HG03135 (cell line): ENCODE results near the gene CACNA2D3.

ENCODE experiments used
- ATAC-seq: cut with Tn5 transposase; IDR thresholded peaks from one replicate; pipeline ENCODE4 v1.9.1; 2021; ENCODE audit warnings: mild to moderate bottlenecking, moderate library complexity; ENCODE audit not compliant: unreplicated experiment

Gene CACNA2D3

GRCh38 chr3:54826251-54826691, 703.9 kb downstream of the CACNA2D3 start:
- no peak for ATAC-seq

- ATAC-seq, result no peak
Observed at GRCh38 chr3:54827056-54827687, 704.8 kb downstream of the CACNA2D3 start.

DNA sequence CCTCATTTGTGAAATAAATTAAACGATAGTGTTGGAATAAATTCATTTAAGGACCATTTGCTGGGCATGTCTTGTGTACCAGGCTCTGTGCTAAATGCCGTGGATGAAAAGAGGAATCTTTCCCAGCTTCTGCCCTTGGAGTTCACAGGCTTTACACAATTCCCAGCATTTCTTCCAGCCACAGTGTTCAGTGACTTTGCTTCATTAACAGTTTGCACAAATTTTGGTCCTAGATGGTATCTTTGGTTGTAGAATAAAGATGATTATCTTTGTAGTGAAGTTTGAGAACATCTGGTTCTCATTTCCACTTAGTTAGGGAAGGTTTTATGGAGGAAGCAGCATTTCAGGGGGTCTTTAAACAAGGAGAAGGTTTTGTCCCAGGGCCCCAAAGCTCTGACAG, 705.4 kb downstream of the CACNA2D3 start:
- no peak for ATAC-seq

GRCh38 chr3:54830658-54831057, 708.3 kb downstream of the CACNA2D3 start:
- no peak for ATAC-seq

DNA sequence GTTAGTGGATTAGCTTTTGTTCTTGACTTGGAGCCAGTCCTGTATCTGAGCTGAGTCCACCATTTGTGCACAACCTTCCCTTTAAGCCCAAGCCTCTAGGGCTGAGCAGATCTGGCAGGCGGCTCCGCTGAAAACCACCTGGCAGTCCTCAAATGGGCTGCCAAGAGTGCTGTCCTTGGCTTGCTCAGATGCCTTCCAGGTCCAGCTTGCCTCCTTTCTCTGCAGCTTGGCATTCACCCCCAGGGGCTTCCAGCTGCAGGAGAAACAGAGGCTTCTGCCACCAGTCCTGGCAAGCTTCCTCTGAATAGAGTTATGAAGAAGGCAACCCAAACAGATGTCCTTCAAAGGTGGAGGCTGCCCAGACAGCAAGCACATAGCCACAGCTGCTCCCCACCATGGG, 708.8 kb downstream of the CACNA2D3 start:
- no peak for ATAC-seq

DNA sequence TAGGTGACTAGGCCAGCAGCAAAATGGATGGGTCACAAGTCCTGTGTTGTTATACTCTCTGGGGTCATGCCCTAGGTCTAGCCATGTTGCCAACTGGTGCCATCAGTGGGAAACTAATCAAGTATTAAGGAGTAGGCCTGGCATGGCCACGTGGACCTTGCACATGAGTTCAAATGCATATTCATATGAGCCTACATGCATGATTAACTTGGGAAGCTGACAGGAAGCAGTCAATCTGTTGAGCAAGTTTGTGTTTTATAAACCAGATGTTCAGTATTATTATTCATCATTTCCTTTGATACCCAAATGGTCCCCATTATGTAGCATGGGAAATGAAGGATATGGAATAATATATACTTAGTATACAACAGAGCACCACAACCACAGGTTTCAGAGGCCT, 710.5 kb downstream of the CACNA2D3 start:
- ATAC-seq, result no peak

DNA sequence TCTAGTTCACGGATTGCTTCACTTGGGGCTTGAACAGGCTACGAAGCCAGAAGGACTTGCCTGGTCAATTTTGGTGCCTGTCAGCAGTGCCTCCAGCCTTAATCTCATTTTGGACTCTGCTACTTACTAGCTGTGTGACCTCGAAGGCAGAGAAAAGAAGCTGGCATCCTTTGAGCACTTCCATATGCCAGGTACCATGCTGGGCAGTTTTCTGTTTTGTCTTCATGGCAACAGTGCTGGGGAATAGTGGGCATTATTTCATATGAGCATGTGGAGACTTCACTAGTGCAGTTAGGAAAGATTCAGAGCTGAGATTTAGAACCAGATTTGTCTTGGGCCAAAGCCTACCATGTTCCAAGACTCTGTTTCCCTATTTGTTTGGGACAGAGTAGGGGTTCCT, 713.3 kb downstream of the CACNA2D3 start:
- ATAC-seq, result no peak

- no peak for ATAC-seq
Observed at GRCh38 chr3:54836871-54837270, 714.5 kb downstream of the CACNA2D3 start.

DNA sequence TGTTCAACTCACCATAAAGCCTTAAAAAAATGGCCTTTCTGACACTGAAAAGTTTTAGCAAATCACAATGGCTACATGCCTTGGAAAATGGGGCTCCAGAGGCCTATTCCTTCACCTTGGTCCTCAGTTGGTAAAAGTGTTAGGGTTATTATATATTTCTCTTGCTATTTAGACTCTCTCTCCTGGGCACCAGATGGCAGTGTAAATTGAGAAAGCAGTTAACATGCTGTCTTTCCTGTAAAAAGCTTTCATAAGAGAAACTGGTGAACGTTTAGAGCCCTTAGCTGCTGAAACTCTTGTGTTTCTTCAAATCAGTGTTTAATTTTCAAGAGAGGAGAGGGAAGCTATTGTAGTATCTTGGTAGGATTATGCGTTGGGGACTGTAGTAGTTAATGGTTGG, 715.6 kb downstream of the CACNA2D3 start:
- ATAC-seq, result no peak

- ATAC-seq, result no peak
Observed at GRCh38 chr3:54841471-54841870, 719.1 kb downstream of the CACNA2D3 start.

DNA sequence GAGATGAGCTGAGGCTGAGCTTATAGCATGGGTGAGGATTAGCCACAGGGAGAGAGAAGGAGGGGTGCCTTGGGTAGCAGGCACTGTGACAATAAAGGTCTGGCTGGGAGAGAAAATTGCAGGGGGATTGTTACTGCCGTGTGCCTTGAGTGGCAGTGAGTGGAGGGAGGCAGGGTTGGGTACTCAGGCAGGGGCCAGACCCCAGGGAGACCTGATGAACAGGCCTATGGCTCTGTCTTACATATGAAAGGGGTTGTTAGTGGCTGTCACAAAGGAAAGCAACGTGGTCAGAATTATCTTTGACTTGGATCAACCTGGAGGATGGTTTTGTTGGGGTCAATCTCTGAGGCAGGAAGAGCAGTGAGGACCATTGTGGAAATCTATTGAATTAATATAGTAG, 721.0 kb downstream of the CACNA2D3 start:
- ATAC-seq, result no peak

DNA sequence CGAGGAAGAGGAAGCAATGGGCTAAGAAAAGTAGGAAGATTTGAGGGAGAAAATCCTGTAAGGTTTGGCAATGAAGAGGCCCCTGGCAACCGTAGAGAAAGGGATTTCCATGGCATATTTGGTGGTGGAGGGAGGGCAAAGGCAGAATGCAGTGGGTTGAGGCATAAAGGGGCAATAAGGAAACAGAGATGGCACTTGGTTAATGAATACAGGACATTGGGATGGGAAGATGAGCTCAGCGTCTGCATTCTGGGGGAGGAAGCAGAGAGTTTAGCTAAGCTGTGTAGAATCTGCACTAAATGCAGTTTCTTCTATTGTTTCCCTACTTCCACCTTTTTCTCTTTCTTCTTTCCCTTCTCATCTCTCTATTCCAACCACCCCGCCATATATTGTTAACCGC, 721.9 kb downstream of the CACNA2D3 start:
- no peak for ATAC-seq

GRCh38 chr3:54845011-54845410, 722.7 kb downstream of the CACNA2D3 start:
- no peak for ATAC-seq

DNA sequence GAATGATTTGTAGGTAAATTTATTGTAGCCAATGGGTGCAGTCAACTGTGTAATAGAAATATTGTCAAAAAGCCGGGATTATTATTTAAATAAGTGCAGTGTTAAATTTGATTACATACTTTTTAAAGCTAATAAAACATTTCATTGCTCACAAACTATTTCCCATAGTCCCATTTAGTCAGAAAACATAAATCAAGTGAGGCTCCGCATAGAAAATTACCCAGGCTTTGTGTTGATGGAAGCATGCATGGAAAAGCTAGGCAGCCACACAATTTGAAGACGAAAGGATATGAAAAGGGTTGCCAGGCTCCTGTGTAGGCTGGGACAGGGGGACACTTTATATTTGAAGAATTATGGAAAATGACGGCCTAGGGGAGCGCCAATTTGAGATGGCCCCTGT, 723.2 kb downstream of the CACNA2D3 start:
- ATAC-seq, result no peak

- no peak for ATAC-seq
Observed at GRCh38 chr3:54846119-54846518, 723.8 kb downstream of the CACNA2D3 start.

GRCh38 chr3:54847361-54847760, 725.0 kb downstream of the CACNA2D3 start:
- no peak for ATAC-seq

- no peak for ATAC-seq
Observed at GRCh38 chr3:54849360-54849759, 727.0 kb downstream of the CACNA2D3 start.

- no peak for ATAC-seq
Observed at GRCh38 chr3:54850484-54851018, 728.2 kb downstream of the CACNA2D3 start.

DNA sequence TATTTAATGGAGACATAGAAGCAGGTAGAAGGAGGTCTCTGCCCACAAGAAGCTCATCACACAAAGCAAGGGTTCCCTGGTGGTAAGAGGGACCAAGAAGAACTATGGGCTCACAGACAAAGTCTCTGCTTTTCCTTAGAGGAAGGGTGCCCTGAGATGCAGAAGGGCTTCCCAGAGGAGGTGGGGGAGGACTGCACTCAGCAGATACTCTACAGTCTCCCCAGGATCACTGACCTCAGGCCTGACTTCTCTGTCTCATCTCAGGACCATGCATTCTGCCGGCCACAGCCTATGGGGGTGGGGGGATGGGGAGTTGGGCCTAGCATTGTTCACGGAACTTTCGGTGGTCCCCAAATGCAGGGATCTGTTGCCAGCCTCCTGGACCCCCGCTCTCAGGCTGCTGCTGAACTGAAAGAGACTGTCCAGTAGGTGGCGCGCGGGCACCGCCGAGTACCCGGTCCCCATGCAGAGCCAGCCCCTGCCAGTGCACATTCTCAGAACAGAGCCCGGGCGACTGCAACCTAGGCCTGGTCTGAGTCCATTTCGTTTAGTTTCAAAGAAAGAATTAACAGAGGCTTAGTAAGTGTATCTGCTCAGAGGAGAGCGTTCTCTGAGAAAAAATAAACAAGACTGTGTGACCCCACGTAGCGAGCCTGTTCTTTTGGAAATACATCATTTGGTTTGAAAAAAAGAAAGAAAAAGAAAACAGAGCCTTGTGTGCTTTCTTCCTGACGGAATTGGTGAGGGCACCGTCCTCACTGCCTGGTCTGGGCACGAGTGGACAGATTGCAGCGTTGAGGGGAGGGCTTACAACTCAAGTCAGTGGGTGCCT, 731.4 kb downstream of the CACNA2D3 start:
- ATAC-seq, result no peak

- no peak for ATAC-seq
Observed at GRCh38 chr3:54856271-54856670, 733.9 kb downstream of the CACNA2D3 start.

GRCh38 chr3:54857343-54857742, 735.0 kb downstream of the CACNA2D3 start:
- ATAC-seq, result no peak

DNA sequence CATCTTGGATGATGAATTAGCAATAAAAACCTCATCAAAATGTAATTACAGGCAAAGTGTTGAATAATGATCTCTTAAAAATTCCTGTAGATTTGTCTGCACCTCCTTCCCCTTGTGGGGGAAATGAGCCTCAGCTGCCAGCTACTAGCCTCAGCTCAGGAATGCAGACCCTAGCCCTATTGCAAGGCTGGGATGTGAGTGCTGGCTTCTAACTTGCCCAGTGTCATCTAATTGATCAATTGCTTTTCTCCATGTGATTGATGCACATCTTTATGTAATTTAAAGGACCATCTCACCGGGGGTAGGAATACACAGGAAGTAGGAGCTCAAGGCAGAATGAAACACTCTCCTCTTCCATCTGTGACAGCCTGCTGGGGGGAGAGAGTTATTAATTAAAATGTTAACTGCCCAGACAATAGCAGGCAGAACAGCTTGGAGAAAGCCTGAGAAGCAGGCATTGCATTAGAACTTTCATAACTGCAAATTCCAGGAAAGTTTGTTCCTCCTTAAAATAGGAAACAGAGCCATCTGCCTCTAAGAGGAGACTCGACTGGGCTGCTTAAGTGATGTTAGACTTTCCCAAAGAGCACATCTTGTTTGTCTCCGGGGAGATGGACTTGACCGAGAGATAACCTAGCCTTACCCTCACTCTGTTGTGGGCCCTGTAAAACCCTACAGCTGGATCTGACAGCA, 735.9 kb downstream of the CACNA2D3 start:
- no peak for ATAC-seq
